GM20431 (cell line): ENCODE results near the gene UIMC1.
"Not testable (repeated sequence)": the region's sequence is repeated elsewhere in the genome, so short reads cannot be mapped to it uniquely, and the experiment has no call there.

Source experiments
- in situ Hi-C: fragments of 300-500 bp; cut with MseI, MboI; formaldehyde crosslinking; loops from one replicate; pipeline ENCODE4 v1.15.0; 2020; ENCODE audit warnings: low sequenced_read_pairs; ENCODE audit not compliant: unreplicated experiment

Gene UIMC1

DNA sequence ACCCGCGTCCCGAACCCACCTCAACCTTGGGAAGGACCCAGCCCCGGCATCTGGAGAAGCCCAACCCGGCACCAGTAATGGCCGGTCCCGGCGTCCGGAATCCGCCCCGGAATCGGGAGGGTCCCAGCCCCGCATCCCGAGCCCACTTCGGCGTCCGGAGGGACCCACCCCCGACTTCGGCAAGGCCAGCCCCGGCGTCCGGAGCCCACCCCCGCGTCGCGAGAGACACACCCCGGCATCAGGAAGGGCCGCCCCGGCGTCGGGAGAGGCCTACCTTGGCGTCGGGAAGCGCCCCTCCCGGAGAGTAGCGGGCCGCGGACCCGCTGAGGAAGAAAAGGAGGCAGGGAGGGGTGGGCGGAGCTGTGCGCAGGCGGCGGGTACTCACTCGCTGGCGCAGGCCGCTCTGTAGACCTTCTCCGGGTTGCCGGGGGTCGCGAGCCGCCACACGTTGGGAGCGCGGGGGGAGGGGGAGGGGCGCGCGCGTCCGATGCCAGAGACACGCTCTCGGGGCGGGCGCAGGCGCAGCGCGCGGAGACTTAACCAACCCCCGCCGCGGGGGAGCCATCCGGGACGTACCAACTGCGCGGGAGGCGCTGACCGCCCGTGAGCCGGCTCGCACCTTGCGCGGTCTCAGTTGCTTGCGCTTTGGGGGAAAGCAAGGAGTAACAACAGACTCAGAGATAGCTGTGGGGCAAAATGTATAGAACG lies at the start of gene UIMC1:
Gene UIMC1 (minus strand): TSS at position 515 of the 708 bp plus-strand sequence. CDS start 24,164 bp downstream, outside the sequence.
- in situ Hi-C loops: no loop called here

DNA sequence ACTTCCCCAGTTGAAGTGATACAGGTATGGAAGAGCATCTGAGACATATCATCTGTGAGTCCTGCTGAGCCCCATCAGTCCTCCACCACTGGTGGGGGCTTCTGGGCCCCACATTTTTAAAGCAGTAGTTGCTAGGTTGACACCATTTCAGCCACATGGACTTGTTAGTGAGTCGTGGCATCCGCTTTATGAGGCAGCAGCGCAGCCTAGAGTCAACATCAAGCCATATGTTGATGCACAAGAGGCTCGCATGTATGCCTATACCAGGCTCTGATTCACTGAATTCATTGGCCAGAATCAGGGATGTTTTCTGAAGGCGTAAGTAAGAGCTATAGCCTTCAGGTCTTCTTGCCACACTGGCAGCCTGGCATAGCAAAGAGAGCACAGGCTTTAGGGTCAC lies 42.7 kb upstream of the UIMC1 start:
- in situ Hi-C loops: no loop called here

DNA sequence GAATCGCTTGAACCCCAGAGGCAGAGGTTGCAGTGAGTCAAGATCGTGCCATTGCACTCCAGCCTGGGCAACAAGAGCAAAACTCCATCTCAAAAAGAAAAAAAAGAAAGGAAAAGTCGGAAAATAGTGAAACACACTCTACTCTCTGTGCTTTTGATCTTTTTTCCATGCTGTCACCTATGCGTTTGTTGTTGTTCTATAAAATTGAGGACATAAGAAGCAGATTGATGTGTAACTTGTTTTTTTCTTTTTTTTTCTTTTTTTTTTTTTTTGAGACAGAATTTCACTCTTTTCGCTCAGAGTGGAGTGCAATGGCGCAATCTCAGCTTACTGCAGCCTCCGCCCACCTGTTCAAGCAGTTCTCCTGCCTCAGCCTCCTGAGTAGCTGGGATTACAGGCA lies 42.0 kb upstream of the UIMC1 start:
- in situ Hi-C loops: not testable (repeated sequence)

DNA sequence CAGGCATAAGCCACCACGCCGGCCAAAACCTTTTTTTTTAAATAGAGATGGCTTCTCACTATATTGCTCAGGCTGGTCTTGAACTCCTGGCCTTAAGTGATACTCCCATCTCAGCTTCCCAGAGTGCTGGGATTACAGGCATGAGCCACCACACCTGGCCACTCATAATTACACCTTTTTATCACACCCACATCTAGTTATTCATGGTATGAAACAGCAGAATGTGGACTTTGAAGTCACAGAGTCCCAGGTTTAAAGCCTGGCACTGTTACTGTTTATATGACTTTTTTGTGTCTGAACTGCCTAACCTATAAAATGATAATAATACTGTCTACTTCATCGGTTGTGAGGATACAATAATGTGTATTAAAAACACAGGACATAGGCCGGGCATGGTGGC lies 39.1 kb upstream of the UIMC1 start:
- in situ Hi-C loops: no loop called here

DNA sequence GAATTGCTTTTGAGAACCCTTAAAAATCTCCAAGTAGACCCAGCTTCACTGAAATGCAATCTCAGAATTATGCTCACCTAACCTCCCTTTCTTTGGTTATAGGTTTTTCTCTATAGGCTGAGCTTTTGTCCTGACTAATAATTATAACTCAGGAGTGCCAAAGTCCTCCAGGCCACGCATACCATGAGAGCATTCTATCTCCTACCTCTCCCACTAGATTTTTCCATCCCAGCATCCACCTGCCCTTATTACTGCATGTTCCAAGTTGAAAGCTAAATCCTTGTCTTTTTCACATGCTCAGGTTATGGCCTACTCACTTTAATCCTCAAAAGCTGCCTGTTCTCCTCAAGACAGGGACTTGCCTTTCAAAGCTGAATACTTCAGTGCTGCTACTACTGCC lies 38.1 kb upstream of the UIMC1 start:
- in situ Hi-C loops: no loop called here

DNA sequence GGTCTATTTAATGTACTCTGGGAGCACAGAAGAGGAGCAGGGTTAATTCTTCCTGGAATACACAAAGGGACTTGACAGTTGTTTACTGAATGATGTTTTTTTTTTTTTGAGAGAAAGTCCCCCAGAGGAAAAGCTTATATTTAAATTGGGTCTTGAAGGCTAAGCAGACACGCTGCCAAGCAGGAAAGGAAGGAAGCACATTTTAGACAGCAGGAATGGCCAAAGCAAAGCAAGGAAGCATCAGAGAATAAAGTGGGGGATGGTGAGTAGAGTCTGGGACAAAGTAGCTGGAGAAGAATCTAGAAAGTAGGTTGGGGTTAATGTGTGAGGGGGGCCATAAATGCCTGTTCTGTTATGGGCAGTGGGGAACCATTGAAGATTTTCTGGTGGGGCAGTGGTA lies 37.4 kb upstream of the UIMC1 start:
- in situ Hi-C loops: no loop called here

DNA sequence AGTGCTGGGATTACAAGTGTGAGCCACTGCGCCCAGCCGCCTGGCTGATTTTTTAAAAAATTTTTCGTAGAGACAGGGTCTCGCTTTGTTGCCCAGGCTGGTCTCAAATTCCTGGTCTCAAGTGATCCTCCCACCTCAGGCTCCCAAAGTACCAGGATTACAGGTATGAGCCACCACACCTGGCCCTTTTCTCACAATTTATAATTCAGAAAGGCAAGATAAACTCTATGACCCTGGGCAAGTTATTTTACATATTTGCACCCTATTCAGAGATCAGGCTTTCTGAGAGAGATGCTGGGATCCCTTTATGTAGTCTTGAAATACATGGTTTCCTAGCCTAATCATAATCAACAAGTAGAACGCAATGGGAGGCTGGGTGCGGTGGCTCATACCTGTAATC lies 36.5 kb upstream of the UIMC1 start:
- in situ Hi-C loops: no loop called here

DNA sequence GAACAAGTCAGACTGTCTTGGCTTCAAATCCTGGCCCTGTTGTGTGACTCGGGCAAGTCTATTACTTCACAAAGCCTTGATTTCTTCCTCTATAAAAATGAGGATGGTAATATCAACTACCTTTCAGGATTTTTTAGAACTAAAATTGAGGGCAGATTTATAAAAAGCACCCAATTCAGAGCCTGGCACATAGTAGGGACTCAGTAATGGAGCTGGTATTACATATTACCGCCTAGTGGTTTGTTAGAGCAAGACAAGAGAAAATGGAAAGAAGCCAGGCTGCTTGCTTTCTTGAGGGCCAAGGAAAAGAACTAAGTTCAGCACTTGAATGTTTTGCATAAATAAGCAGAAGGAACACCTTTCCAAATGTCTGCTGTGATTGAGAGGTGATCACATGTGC lies 35.4 kb upstream of the UIMC1 start:
- in situ Hi-C loops: no loop called here

DNA sequence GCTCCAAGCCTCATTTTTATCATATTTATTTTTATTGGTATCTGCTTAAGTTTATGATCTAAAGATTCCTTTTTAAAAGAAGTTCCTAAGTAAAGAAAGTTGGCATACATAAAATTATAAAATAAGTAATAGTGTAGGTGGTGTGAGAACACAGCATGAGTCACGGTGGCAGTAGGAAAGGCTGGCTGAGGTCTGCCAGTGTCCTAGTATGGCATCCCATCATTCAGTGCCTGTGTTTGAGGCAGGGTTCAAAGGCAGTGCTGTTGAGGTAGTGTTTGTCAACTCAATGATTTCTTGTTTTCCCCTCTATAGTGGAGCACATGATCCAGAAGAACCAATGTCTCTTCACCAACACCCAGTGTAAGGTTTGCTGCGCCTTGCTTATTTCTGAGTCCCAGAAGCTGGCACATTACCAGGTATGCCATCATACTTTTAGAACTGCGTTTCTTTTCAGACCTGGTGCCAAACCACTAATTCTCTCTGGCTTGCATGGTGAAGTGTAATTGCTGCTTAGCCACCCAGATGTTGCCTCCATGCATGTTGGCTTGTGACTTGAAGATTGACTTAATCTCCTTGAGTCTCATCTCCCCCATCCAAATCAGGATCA lies 34.3 kb upstream of the UIMC1 start:
- in situ Hi-C loops: no loop called here

DNA sequence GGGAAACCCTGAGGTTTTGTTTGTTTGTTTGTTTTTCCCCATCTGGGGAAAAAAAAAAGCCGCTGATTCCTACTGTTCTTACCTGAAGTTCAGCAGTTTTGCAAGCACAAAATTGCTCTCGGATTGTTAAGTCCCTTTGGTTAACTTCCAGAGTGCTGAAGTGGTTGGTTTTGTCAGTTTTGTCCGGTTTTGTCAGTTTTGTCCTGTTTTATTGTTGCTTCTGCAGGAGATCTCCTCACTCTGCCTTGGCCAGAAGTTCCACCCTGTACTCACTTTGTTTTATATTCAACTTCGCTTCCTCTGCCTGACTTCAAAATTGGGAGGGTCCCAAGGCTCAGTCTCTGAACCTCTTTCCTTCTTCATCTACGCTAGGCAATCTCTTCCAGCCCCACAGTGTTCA lies 30.3 kb upstream of the UIMC1 start:
- in situ Hi-C loops: no loop called here

DNA sequence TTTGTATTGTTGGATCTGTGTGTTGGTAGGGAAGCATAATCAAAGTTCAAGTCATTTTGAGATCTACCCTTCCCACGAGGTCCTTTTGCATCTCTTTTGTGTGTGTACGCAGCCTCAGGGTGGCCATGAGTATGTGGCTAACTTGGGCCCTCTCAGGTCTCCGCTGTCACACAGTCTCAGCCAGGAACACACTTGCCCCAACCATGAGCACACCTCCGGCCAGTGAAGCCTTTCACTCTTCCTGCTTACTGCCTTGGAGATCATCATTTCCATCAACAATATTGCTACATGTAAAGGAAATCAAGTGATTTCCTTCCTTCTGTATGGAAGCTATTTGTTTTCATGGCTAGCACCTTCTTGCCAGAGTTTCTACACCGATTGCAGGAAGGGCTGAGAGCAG lies 29.9 kb upstream of the UIMC1 start:
- in situ Hi-C loops: no loop called here

DNA sequence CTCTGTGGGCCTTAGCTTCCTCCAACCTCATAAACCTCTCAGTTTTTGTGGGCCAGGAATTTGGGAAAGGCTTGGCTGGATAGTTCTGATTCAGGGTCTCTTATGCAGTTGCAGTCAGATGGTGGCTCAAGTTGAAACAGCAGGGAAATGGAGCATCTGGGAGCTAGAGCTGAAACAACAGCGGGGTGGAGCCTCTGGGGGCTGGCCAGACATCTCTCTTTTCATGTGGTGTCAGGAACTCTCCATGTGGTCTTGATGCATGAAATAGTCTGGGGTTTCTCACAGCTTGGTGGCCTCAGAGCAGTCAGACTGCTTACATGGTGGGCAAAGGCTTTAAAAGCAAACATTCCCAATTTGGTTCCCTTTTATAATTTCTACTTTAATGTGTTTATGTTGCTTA lies 29.4 kb upstream of the UIMC1 start:
- in situ Hi-C loops: no loop called here

DNA sequence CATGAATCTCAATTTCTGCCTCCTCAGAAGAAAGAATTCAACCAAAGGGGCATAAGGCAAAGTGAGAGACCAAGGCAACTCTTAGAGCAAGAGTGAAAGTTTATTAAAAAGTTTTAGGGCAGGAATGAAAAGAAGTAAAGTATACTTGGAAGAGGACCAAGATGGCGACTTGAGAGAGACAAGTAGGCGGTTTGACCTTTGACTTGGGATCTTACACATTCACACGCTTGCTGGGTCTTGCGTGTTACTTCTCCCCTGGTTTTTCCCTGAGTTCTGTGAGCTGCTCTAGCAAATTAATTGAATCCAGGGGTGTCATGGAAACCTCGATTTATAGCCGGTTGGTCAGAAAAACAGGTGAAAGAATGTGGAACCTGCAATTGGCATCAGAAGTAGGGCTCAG lies 22.9 kb upstream of the UIMC1 start:
- in situ Hi-C loops: no loop called here

DNA sequence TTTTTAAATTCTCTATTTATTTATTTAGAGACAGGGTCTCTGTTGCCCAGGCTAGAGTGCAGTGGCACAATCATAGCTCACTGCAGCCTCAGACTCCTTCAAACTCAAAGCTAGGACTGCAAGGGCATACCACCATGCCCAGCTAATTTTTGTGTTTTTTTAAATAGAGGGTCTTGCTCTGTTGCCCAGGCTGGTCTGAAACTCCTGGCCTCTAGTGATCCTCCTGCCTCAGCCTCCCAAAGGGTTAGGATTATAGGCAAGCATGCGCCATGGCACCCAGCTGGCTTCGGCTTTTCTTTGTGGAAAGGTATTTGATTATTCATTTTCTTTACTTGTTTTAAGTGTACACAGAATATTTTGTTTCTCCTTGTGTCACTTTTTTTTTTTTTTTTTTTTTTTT lies 21.1 kb upstream of the UIMC1 start:
- in situ Hi-C loops: no loop called here

DNA sequence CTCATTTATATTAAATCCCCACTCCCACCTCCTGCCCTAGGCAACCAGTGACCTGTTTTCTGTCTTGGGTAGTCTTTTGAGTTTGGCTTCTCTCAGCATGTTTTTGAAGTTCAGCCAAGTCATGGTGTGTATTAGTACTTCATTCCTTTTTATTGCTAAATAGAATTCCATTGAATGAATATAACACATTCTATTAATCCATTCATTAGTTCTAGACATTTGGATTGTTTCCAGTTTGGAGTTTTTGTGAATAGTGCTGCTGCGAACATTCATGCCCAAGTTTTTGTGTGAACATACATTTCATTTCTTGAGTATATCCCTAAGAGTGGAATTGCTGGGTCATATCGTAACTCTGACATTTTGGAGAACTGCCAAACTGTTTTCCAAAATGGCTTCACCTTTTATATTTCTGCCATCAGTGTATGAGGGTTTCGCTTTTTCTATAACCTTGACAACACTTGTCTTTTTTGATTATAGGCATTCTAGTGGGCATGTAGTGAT lies 18.6 kb upstream of the UIMC1 start:
- in situ Hi-C loops: no loop called here

DNA sequence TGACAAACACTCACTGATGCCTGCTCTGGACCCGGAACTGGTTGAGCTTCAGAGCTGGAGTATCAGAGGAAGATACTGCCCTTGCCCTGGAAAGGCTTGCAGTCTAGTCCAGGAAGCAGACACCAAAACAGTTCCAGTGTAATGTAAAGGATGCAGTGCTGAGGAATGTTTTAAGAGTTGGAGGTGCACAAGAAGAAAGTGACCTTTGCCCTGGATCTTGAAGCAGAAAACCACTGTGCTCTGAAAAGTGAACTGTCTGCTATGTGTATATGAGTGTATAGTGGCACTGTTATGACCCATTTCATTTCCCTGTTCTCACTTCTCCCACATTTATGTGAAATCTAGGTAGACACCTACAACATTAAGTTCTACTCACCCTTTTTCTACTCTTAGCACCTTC lies 18.0 kb upstream of the UIMC1 start:
- in situ Hi-C loops: no loop called here

DNA sequence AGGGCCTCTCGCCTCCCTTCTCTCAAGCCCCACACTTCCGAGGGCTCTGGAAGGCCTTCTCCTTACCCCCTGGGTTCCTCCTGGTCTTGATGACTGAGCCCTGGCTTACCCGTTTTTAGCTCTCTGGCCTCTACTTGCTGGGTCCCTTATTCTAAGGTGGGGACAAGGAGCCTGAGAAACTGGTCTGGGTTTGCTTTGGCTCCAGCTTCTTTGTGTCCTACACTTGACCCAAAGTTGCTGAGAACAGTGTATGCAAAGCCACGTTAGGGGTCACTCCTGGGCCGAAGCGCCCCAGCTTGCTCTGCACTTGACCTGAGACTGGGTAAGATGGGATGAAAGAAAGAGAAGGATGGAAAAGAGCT lies 16.7 kb upstream of the UIMC1 start:
- in situ Hi-C loops: no loop called here

DNA sequence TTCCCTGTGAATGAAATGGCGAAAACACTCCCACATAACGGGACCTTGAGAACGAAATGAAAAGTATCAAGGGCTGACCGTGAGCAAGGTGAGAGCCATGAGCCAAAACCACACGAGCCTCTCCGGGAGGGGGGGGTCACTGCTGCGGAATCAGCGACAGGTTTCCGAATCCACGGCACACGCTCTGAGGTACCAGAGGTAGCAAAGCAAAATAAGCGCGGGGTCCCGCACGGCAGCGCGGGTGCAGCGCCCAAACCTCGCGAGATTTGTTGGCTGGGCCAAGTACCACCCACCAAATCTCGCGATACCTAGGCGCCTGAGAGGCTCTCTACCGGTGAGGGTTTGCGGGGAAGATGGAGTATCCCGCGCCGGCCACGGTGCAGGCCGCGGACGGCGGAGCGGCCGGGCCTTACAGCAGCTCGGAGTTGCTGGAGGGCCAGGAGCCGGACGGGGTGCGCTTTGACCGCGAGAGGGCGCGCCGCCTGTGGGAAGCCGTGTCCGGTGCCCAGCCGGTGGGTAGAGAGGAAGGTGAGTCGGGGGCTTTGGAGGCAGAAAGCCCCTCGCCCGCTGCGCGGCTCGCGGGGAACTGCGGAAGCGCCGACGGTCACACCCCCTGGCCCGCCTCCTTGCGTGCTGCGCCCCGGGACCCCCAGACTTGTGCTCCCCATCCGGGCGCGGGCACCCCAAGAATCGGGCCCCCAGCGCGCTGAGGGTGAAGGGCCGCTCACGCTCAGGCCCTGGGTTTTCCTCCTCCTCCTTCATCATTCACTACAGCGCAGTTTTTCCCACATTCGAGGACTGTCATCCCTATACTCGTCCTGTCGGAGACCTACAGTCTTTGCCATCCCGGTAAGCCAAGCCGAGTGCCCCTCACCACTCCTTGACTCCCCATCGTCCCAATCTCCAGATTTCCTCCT lies 16.1 kb upstream of the UIMC1 start, which contains the start of gene ZNF346:
Gene ZNF346 (plus strand): TSS at position 311 of the 917 bp plus-strand sequence. CDS start 43 bp downstream, at position 354.
- in situ Hi-C loops: no loop called here

DNA sequence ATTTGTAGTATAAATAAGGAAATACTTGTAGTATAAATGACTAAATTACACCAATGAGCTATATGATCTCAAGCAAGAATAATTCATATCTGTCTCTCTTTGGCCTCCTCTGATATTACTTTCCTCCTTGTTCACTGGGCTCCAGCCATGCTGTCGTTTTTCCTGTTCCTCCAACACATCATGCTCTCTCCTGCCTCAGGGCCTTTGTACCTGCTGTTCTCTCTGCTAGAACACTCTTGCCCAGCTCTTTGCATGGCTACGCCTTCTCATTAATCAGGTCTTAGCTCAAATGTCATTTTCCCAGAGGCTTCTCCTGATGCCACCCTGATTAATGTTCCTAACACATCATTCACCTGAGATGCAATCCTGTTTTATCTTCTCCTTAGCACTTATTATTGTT lies 13.5 kb upstream of the UIMC1 start:
- in situ Hi-C loops: no loop called here

DNA sequence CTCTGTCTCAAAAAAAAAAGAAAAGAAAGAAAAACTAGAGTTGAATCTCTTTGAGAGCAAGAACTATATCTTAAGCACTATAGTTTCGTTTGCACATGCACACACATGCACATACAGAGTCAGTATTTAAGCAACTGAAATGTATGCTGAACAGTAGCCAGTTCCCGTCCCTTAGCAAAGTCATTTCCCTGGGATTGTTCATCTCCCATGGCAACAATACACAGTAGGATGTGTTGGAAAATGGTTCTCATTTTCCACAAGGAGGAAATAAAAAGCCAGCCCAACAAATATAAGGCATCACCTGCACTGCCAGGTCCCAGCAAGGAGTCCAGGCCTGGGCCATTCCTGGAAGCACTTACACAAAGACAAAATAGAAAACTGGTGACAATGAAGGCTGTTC lies 11.8 kb upstream of the UIMC1 start:
- in situ Hi-C loops: no loop called here

DNA sequence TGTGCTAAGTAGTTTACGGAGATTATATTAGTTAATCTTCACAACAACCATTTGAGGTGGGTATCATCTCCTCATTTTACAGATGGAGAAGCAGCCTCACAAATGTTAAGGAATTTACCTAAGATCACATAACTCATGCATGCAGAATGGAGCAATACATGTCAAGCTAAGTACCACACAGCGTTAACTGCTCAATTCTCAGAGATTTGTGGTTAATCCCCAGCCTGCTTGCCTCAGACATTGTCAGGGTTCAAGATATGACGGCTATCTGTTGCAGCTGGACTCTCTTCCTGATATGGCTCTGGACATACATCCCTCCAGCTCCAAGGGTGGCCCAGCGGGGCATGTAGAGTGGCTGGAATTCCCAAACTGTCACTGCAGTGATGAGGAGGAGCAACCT lies 8.6 kb upstream of the UIMC1 start:
- in situ Hi-C loops: no loop called here
